Iris pigment epithelial cell (primary cell): ENCODE results near the gene GIMAP8.
"Not testable (repeated sequence)": the region's sequence is repeated elsewhere in the genome, so short reads cannot be mapped to it uniquely, and the experiment has no call there.

Source experiments
- DNase-seq: peaks from one replicate; pipeline ENCODE4 v3.0.0-alpha.2; 2011; ENCODE audit warnings: low read depth

GIMAP8 gene

GRCh38 chr7:150464962-150465361, 14.5 kb downstream of the GIMAP8 start:
- no peak for DNase-seq

- DNase-seq: no peak
These were observed 15.0 kb downstream of the GIMAP8 start for GRCh38 chr7:150465414-150465813.

- DNase-seq: no peak
These were observed 16.0 kb downstream of the GIMAP8 start for GRCh38 chr7:150466477-150466876.

- no peak for DNase-seq
These were observed 17.8 kb downstream of the GIMAP8 start for GRCh38 chr7:150468241-150468640.

- no peak for DNase-seq
These were observed 21.5 kb downstream of the GIMAP8 start for GRCh38 chr7:150471886-150472285.

GRCh38 chr7:150473902-150474301, 23.5 kb downstream of the GIMAP8 start:
- DNase-seq: no peak

- DNase-seq: no peak
These were observed 25.9 kb downstream of the GIMAP8 start for GRCh38 chr7:150476285-150476684.

GRCh38 chr7:150476819-150477631, 26.6 kb downstream of the GIMAP8 start:
- no peak for DNase-seq

- no peak for DNase-seq
These were observed 28.7 kb downstream of the GIMAP8 start for GRCh38 chr7:150479023-150479716.

- no peak for DNase-seq
These were observed 30.9 kb downstream of the GIMAP8 start for GRCh38 chr7:150481186-150481920.

- no peak for DNase-seq
These were observed 31.5 kb downstream of the GIMAP8 start for GRCh38 chr7:150481922-150482321.

GRCh38 chr7:150483514-150483913, 33.1 kb downstream of the GIMAP8 start:
- DNase-seq: not testable (repeated sequence)

GRCh38 chr7:150484071-150484470, 33.6 kb downstream of the GIMAP8 start:
- DNase-seq: not testable (repeated sequence)

- no peak for DNase-seq
These were observed 37.2 kb downstream of the GIMAP8 start for GRCh38 chr7:150487625-150488024.

- DNase-seq: no peak
These were observed 39.4 kb downstream of the GIMAP8 start for GRCh38 chr7:150489782-150490181.

GRCh38 chr7:150493442-150493841, 43.0 kb downstream of the GIMAP8 start:
- DNase-seq: not testable (repeated sequence)

GRCh38 chr7:150502519-150502918, 52.1 kb downstream of the GIMAP8 start:
- DNase-seq: no peak

- DNase-seq: no peak
These were observed 52.7 kb downstream of the GIMAP8 start for GRCh38 chr7:150503155-150503554.

GRCh38 chr7:150503581-150503980, 53.2 kb downstream of the GIMAP8 start:
- DNase-seq: no peak

- no peak for DNase-seq
These were observed 57.6 kb downstream of the GIMAP8 start for GRCh38 chr7:150507947-150508602.

GRCh38 chr7:150511048-150511447, 60.6 kb downstream of the GIMAP8 start:
- DNase-seq: no peak

- no peak for DNase-seq
These were observed 63.3 kb downstream of the GIMAP8 start for GRCh38 chr7:150513758-150514157.
